Glutamatergic neuron (in vitro differentiated cells): Measurements from ENCODE around the gene LMBR1. TPM values are rescaled to one million over a fixed set of nuclear protein-coding genes. Genes with fewer than 3 reads are reported as not detected.

Experiments used
- DNase-seq: peaks from one replicate; pipeline ENCODE4 v3.0.0; 2022
- H3K27ac Mint-ChIP-seq: one replicate; pipeline ENCODE4 v1.8.0; 2020; ENCODE audit warnings: mild to moderate bottlenecking, mixed read lengths, inconsistent platforms; ENCODE audit not compliant: unreplicated experiment
- H3K27me3 Mint-ChIP-seq: one replicate; pipeline ENCODE4 v1.8.0; 2020; ENCODE audit warnings: mild to moderate bottlenecking, moderate library complexity, mixed read lengths, inconsistent platforms; ENCODE audit not compliant: unreplicated experiment
- H3K36me3 Mint-ChIP-seq: one replicate; pipeline ENCODE4 v1.8.0; 2020; ENCODE audit warnings: mild to moderate bottlenecking, mixed read lengths, inconsistent platforms; ENCODE audit not compliant: unreplicated experiment
- H3K4me1 Mint-ChIP-seq: one replicate; pipeline ENCODE4 v1.8.0; 2020; ENCODE audit warnings: mild to moderate bottlenecking, low read depth, mixed read lengths, inconsistent platforms; ENCODE audit not compliant: unreplicated experiment
- H3K4me3 Mint-ChIP-seq: one replicate; pipeline ENCODE4 v1.8.0; 2020; ENCODE audit warnings: mild to moderate bottlenecking, mixed read lengths, inconsistent platforms; ENCODE audit not compliant: unreplicated experiment
- H3K9me3 Mint-ChIP-seq: one replicate; pipeline ENCODE4 v1.8.0; 2020; ENCODE audit warnings: mild to moderate bottlenecking, moderate library complexity, mixed read lengths, inconsistent platforms; ENCODE audit not compliant: unreplicated experiment
- CTCF ChIP-seq: fragments of 200-600 bp; sonication (generic); IDR thresholded peaks from one replicate; pipeline ENCODE4 v1.5.0; 2021; ENCODE audit not compliant: partially characterized antibody, unreplicated experiment
- total RNA-seq: library from RNA; stranded (reverse); fragmentation: NEBNext Ultra II Directional; extraction: Animal tissue kit (Norgen Biotek cat#: 25700); gene quantifications from one replicate; pipeline ENCODE4 v1.2.1, GENCODE V29; 2021; ENCODE audit not compliant: unreplicated experiment

The LMBR1 gene
- total RNA-seq, 1 donor from 2014 or later: 41.0 TPM

GRCh38 chr7:156659203-156659602 lies 233.8 kb downstream of the LMBR1 start:
- no peak overlapping the region for H3K4me3 Mint-ChIP-seq
- no peaks in the 10 kb centered on the region for H3K36me3 Mint-ChIP-seq
- no peak overlapping the region for H3K27ac Mint-ChIP-seq
- no peak for TF ChIP-seq CTCF
- no peaks in the 10 kb centered on the region for H3K4me1 Mint-ChIP-seq
- peaks cover 1% of the 10 kb centered on the region for H3K27me3 Mint-ChIP-seq
- DNase-seq: no peak
- H3K9me3 Mint-ChIP-seq: no peaks in the 10 kb centered on the region

DNA sequence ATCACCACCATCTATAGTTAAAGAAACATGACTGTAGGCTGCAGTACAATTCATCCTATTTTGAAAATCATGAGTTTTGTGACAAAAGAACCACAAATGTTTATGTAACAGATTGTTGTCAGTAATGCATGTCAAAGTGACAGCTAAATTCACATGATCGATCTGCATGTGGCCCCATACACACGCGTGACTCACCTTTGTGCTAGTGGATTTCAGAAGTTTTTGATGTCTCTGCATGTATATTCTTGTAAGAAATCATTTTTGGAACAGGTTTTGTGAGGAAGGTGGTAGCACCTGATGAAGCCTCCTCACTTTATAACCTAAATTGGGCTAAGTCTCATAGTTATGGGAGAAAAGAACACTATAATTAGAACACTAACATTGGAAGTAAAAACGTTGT lies 235.3 kb downstream of the LMBR1 start:
- no peak overlapping the region for H3K4me3 Mint-ChIP-seq
- TF ChIP-seq CTCF: no peak
- DNase-seq: no peak
- H3K36me3 Mint-ChIP-seq: peaks cover 4% of the 10 kb centered on the region
- H3K27ac Mint-ChIP-seq: no peak overlapping the region
- no peaks in the 10 kb centered on the region for H3K4me1 Mint-ChIP-seq
- H3K9me3 Mint-ChIP-seq: peaks cover 3% of the 10 kb centered on the region
- peaks cover 1% of the 10 kb centered on the region for H3K27me3 Mint-ChIP-seq

DNA sequence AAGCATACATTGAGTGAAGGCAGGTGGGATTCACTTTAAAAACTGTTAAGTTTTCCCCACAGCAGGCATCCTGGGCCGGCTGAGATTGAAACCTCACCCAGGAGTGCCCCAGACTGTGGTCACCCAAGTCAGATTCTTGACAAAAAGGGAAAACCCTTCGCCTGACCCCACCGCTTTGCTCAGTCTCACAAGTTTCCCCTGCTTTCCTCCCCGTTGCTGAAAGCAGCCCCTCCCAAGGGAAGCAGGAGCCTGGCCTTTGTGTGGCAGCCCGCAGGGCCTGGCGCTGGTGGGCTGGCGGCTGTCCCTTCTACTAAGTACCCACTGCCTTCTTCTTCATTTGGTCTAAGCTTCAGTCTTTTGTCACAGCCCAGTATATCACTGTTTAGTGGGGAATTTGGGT lies 236.4 kb downstream of the LMBR1 start:
- H3K4me1 Mint-ChIP-seq: no peaks in the 10 kb centered on the region
- peaks cover 5% of the 10 kb centered on the region for H3K9me3 Mint-ChIP-seq
- H3K4me3 Mint-ChIP-seq: no peak overlapping the region
- no peak for DNase-seq
- no peak overlapping the region for H3K27ac Mint-ChIP-seq
- H3K36me3 Mint-ChIP-seq: peaks cover 11% of the 10 kb centered on the region
- no peak for TF ChIP-seq CTCF
- H3K27me3 Mint-ChIP-seq: peaks cover 1% of the 10 kb centered on the region

DNA sequence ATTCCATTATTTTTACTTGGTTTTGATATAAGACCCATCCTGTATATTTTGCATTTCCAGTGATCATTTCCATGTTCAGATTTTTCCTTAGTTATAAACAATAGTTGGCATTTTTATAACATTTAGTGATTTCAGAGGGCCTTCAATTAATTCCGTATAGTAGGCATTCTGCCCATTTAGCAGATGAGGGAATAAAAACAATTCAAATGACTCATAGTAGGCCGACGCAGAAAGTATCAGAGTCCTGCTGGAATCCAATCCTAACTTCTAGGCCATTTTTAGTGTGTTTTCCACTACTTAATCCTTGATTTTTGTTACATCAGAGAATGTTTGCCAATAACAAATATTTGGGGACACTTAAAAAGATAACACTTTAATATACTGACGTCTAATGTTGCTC lies 237.0 kb downstream of the LMBR1 start:
- no peak for TF ChIP-seq CTCF
- Mint-ChIP-seq H3K4me1 (no peaks in the 10 kb centered on the region), H3K36me3 (peaks cover 14% of the 10 kb centered on the region), H3K4me3 (no peak overlapping the region), H3K27ac (no peak overlapping the region), H3K27me3 (peaks cover 1% of the 10 kb centered on the region), H3K9me3 (peaks cover 5% of the 10 kb centered on the region)
- DNase-seq: no peak

DNA sequence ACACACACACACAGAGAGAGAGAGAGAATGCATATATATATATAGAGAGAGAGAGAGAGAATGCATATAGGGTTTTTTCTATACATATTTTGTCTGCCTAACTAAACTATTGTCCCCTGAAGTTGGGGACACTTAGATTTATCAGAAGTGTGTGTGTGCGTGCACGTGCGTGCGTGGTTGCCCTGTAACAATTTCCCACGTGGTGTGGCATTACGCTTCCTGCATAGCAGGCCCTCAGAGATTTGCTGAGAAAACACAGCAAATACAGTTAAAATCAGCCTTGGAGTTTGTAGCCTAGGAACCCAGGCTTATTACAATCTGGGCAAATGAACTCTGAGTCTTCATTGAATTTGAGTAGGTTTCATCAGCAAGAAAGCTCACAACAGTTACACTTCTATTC lies 237.7 kb downstream of the LMBR1 start:
- H3K27ac Mint-ChIP-seq: no peak overlapping the region
- peaks cover 5% of the 10 kb centered on the region for H3K9me3 Mint-ChIP-seq
- no peak for TF ChIP-seq CTCF
- no peak for DNase-seq
- H3K4me1 Mint-ChIP-seq: no peaks in the 10 kb centered on the region
- no peak overlapping the region for H3K4me3 Mint-ChIP-seq
- H3K27me3 Mint-ChIP-seq: peaks cover 1% of the 10 kb centered on the region
- H3K36me3 Mint-ChIP-seq: peaks cover 14% of the 10 kb centered on the region
